ENCODE measurements around the gene TEX2. TPM values are rescaled to one million over a fixed set of nuclear protein-coding genes. Genes with fewer than 3 reads are reported as not detected.

Gene TEX2
- total RNA-seq, result 10 to 100 TPM; 14.3 to 16.8 TPM

GRCh38 chr17:64263000-64263766 lies at the start of gene TEX2:
TSS of gene TEX2 (minus strand) at chr17:64263260. CDS start at chr17:64214217, 49,043 bp downstream.
- Mint-ChIP-seq H3K27me3 (peaks cover 13% of the 10 kb centered on the region), H3K4me1 (peaks cover 40% of the 10 kb centered on the region), H3K27ac (peak within 1 kb of the TSS; percentile 95), H3K4me3 (peak within 1 kb of the TSS; percentile 95), H3K36me3 (ENCODE audit: low read depth) (peaks cover 2% of the 10 kb centered on the region), H3K9me3 (no peaks in the 10 kb centered on the region)
- DNase-seq, result peak; percentile 91
- CTCF ChIA-PET, result interaction anchor here (1.5 kb wide), 1 partner anchor 12 kb away, joined by 4 read pairs; no protein-coding TSS in a partner anchor
- POLR2A ChIA-PET, result interaction anchor here (0.6 kb wide), 2 partner anchors 14 to 33 kb away, joined by 4 read pairs; no protein-coding TSS in a partner anchor

GRCh38 chr17:64309710-64310109 lies 46.6 kb upstream of the TEX2 start:
- DNase-seq, result no peak
- Mint-ChIP-seq H3K27ac (no peak overlapping the region), H3K27me3 (no peaks in the 10 kb centered on the region), H3K9me3 (no peaks in the 10 kb centered on the region), H3K4me1 (peaks cover 1% of the 10 kb centered on the region), H3K4me3 (no peak overlapping the region), H3K36me3 (ENCODE audit: low read depth) (no peaks in the 10 kb centered on the region)
- POLR2A ChIA-PET, result no interaction called here
- CTCF ChIA-PET, result interaction anchor here (0.5 to 2.2 kb wide), 5 partner anchors 9 to 294 kb away, joined by 3 to 13 read pairs (median 3); no protein-coding TSS in a partner anchor

GRCh38 chr17:64309021-64309420 lies 46.0 kb upstream of the TEX2 start:
- ChIA-PET POLR2A (no interaction called here), CTCF (interaction anchor here (0.5 to 2.2 kb wide), 4 partner anchors 13 to 295 kb away, joined by 3 to 13 read pairs (median 4); no protein-coding TSS in a partner anchor)
- no peak for DNase-seq
- H3K36me3 Mint-ChIP-seq (ENCODE audit: low read depth), result no peaks in the 10 kb centered on the region
- no peak overlapping the region for H3K4me3 Mint-ChIP-seq
- H3K4me1 Mint-ChIP-seq, result peaks cover 1% of the 10 kb centered on the region
- H3K27me3 Mint-ChIP-seq, result no peaks in the 10 kb centered on the region
- no peaks in the 10 kb centered on the region for H3K9me3 Mint-ChIP-seq
- H3K27ac Mint-ChIP-seq, result no peak overlapping the region

- H3K36me3 Mint-ChIP-seq (ENCODE audit: low read depth), result no peaks in the 10 kb centered on the region
- peak; percentile 74 for DNase-seq
- no peak overlapping the region for H3K4me3 Mint-ChIP-seq
- ChIA-PET POLR2A (no interaction called here), CTCF (interaction anchor here (0.8 to 1.2 kb wide), 3 partner anchors 14 to 128 kb away, joined by 3 read pairs; no protein-coding TSS in a partner anchor)
- no peaks in the 10 kb centered on the region for H3K27me3 Mint-ChIP-seq
- peaks cover 1% of the 10 kb centered on the region for H3K4me1 Mint-ChIP-seq
- H3K9me3 Mint-ChIP-seq, result no peaks in the 10 kb centered on the region
- H3K27ac Mint-ChIP-seq, result no peak overlapping the region
Measured at GRCh38 chr17:64306850-64307463, 43.9 kb upstream of the TEX2 start.

GRCh38 chr17:64304551-64304950 lies 41.5 kb upstream of the TEX2 start:
- H3K27ac Mint-ChIP-seq, result no peak overlapping the region
- peaks cover 1% of the 10 kb centered on the region for H3K4me1 Mint-ChIP-seq
- ChIA-PET CTCF (interaction anchor here (0.6 kb wide), 1 partner anchor 39 kb away, joined by 3 read pairs; no protein-coding TSS in a partner anchor), POLR2A (no interaction called here)
- H3K9me3 Mint-ChIP-seq, result no peaks in the 10 kb centered on the region
- no peaks in the 10 kb centered on the region for H3K36me3 Mint-ChIP-seq (ENCODE audit: low read depth)
- DNase-seq, result no peak
- no peaks in the 10 kb centered on the region for H3K27me3 Mint-ChIP-seq
- no peak overlapping the region for H3K4me3 Mint-ChIP-seq

GRCh38 chr17:64300699-64300965 lies 37.6 kb upstream of the TEX2 start:
- POLR2A ChIA-PET, result no interaction called here
- Mint-ChIP-seq H3K4me3 (no peak overlapping the region), H3K27me3 (no peaks in the 10 kb centered on the region), H3K9me3 (no peaks in the 10 kb centered on the region), H3K36me3 (ENCODE audit: low read depth) (no peaks in the 10 kb centered on the region), H3K27ac (no peak overlapping the region), H3K4me1 (no peaks in the 10 kb centered on the region)
- DNase-seq, result no peak
- CTCF ChIA-PET, result interaction anchor here (0.8 to 1.1 kb wide), 4 partner anchors 9 to 118 kb away, joined by 3 to 5 read pairs (median 4); no protein-coding TSS in a partner anchor

- no peak overlapping the region for H3K4me3 Mint-ChIP-seq
- H3K36me3 Mint-ChIP-seq (ENCODE audit: low read depth), result no peaks in the 10 kb centered on the region
- POLR2A ChIA-PET, result no interaction called here
- no peak for DNase-seq
- no peaks in the 10 kb centered on the region for H3K4me1 Mint-ChIP-seq
- H3K27ac Mint-ChIP-seq, result no peak overlapping the region
- CTCF ChIA-PET, result interaction anchor here (1.2 kb wide), 2 partner anchors 121 to 124 kb away, joined by 3 read pairs; no protein-coding TSS in a partner anchor
- no peaks in the 10 kb centered on the region for H3K9me3 Mint-ChIP-seq
- no peaks in the 10 kb centered on the region for H3K27me3 Mint-ChIP-seq
Measured at GRCh38 chr17:64297467-64298088, 34.5 kb upstream of the TEX2 start.

GRCh38 chr17:64296246-64296645 lies 33.2 kb upstream of the TEX2 start:
- Mint-ChIP-seq H3K27me3 (peaks cover 2% of the 10 kb centered on the region), H3K4me1 (no peaks in the 10 kb centered on the region), H3K4me3 (no peak overlapping the region), H3K9me3 (peaks cover 8% of the 10 kb centered on the region), H3K36me3 (ENCODE audit: low read depth) (peaks cover 2% of the 10 kb centered on the region), H3K27ac (no peak overlapping the region)
- no peak for DNase-seq
- ChIA-PET POLR2A (interaction anchor here (0.6 kb wide), 2 partner anchors 33 to 123 kb away, joined by 4 to 5 read pairs; no protein-coding TSS in a partner anchor), CTCF (interaction anchor here (1.2 to 1.4 kb wide), 2 partner anchors 13 to 123 kb away, joined by 3 to 4 read pairs; no protein-coding TSS in a partner anchor)

- peaks cover 13% of the 10 kb centered on the region for H3K9me3 Mint-ChIP-seq
- H3K27me3 Mint-ChIP-seq, result peaks cover 2% of the 10 kb centered on the region
- no peak for DNase-seq
- no peaks in the 10 kb centered on the region for H3K4me1 Mint-ChIP-seq
- no peak overlapping the region for H3K27ac Mint-ChIP-seq
- ChIA-PET POLR2A (no interaction called here), CTCF (interaction anchor here (0.6 to 1.5 kb wide), 3 partner anchors 14 to 127 kb away, joined by 3 to 4 read pairs (median 4); no protein-coding TSS in a partner anchor)
- no peak overlapping the region for H3K4me3 Mint-ChIP-seq
- peaks cover 4% of the 10 kb centered on the region for H3K36me3 Mint-ChIP-seq (ENCODE audit: low read depth)
Measured at GRCh38 chr17:64295146-64295545, 32.1 kb upstream of the TEX2 start.

- ChIA-PET POLR2A (no interaction called here), CTCF (interaction anchor here (0.8 to 2.9 kb wide), 6 partner anchors 9 to 266 kb away, joined by 3 to 10 read pairs (median 5); no protein-coding TSS in a partner anchor)
- no peak overlapping the region for H3K27ac Mint-ChIP-seq
- peaks cover 13% of the 10 kb centered on the region for H3K9me3 Mint-ChIP-seq
- H3K27me3 Mint-ChIP-seq, result peaks cover 2% of the 10 kb centered on the region
- DNase-seq, result no peak
- H3K36me3 Mint-ChIP-seq (ENCODE audit: low read depth), result peaks cover 4% of the 10 kb centered on the region
- no peak overlapping the region for H3K4me3 Mint-ChIP-seq
- no peaks in the 10 kb centered on the region for H3K4me1 Mint-ChIP-seq
Measured at GRCh38 chr17:64291268-64291851, 28.3 kb upstream of the TEX2 start.

GRCh38 chr17:64289741-64290141 lies 26.7 kb upstream of the TEX2 start:
- ChIA-PET POLR2A (no interaction called here), CTCF (interaction anchor here (0.5 kb wide), 1 partner anchor 129 kb away, joined by 4 read pairs; no protein-coding TSS in a partner anchor)
- H3K4me3 Mint-ChIP-seq, result no peak overlapping the region
- DNase-seq, result no peak
- peaks cover 2% of the 10 kb centered on the region for H3K27me3 Mint-ChIP-seq
- H3K9me3 Mint-ChIP-seq, result peaks cover 13% of the 10 kb centered on the region
- no peaks in the 10 kb centered on the region for H3K4me1 Mint-ChIP-seq
- no peak overlapping the region for H3K27ac Mint-ChIP-seq
- H3K36me3 Mint-ChIP-seq (ENCODE audit: low read depth), result peaks cover 4% of the 10 kb centered on the region

- Mint-ChIP-seq H3K27ac (no peak overlapping the region), H3K4me3 (no peak overlapping the region), H3K4me1 (peaks cover 6% of the 10 kb centered on the region), H3K36me3 (ENCODE audit: low read depth) (no peaks in the 10 kb centered on the region), H3K27me3 (no peaks in the 10 kb centered on the region), H3K9me3 (no peaks in the 10 kb centered on the region)
- no peak for DNase-seq
- ChIA-PET POLR2A (no interaction called here), CTCF (interaction anchor here (0.7 to 1.5 kb wide), 4 partner anchors 9 to 133 kb away, joined by 3 to 10 read pairs (median 4); no protein-coding TSS in a partner anchor)
Measured at GRCh38 chr17:64282753-64283080, 19.7 kb upstream of the TEX2 start.

Measured in activated CD4-positive, alpha-beta T cell treated with anti-CD3 and anti-CD28 coated beads, Interleukin-2, amount 10 ng/mL, durations not matched to agents 7 days and 5 days (primary cell).